H1 (cell line): Measurements from ENCODE around the gene CDKN2AIP. TPM values are rescaled to one million over a fixed set of nuclear protein-coding genes. Genes with fewer than 3 reads are reported as not detected.

Experiments
- CTCF ChIA-PET: fragments of 300-600 bp; sonication (Branson Sonifier 250); formaldehyde crosslinking; loops from one replicate; lab custom pipeline; 2021; ENCODE audit not compliant: partially characterized antibody; lab: Charles Lee
- POLR2A ChIA-PET: fragments of 300-600 bp; sonication (Branson Sonifier 250); formaldehyde crosslinking; loops from one replicate; lab custom pipeline; 2021; ENCODE audit warnings: inconsistent platforms; ENCODE audit not compliant: partially characterized antibody; lab: Charles Lee
- DNase-seq, 2 experiments: peaks; one replicate each; pipeline versions ENCODE4 v3.0.0 to v3.0.0-alpha.2; 2010 to 2022; ENCODE audit warnings: low spot score in 2 of 2, low read depth in 1 of 2, mixed read lengths in 1 of 2
- FAIRE-seq: peaks from 2 replicates; lab custom pipeline; 2011; peaks lifted over from hg19 to GRCh38; lab: Jason Lieb, UNC
- H2AFZ ChIP-seq: 2 replicates; pipeline ENCODE4 v1.8.1; 2012; ENCODE audit warnings: low read length, inconsistent platforms
- H2AK5ac ChIP-seq: 2 replicates; pipeline ENCODE4 v1.6.1; 2013; ENCODE audit warnings: low read depth, low read length
- H2BK120ac ChIP-seq: replicated peaks from 2 replicates; pipeline ENCODE3; 2013; ENCODE audit warnings: low read depth, low read length, inconsistent platforms
- H2BK12ac ChIP-seq: 2 replicates; pipeline ENCODE4 v1.6.1; 2013; ENCODE audit warnings: low read depth, low read length
- H2BK15ac ChIP-seq: 2 replicates; pipeline ENCODE4 v1.6.1; 2013; ENCODE audit warnings: low read length
- H2BK20ac ChIP-seq: 2 replicates; pipeline ENCODE4 v1.6.1; 2013; ENCODE audit warnings: low read length
- H2BK5ac ChIP-seq: 2 replicates; pipeline ENCODE4 v1.6.1; 2013; ENCODE audit warnings: low read depth, low read length
- H3K14ac ChIP-seq: 2 replicates; pipeline ENCODE4 v1.6.1; 2013; ENCODE audit warnings: inconsistent platforms; ENCODE audit not compliant: insufficient read length
- H3K18ac ChIP-seq: 2 replicates; pipeline ENCODE4 v1.6.1; 2013; ENCODE audit warnings: low read length; ENCODE audit errors: extremely low read depth
- H3K23ac ChIP-seq: 2 replicates; pipeline ENCODE4 v1.6.1; 2013; ENCODE audit warnings: inconsistent platforms; ENCODE audit not compliant: insufficient read length
- H3K23me2 ChIP-seq: 2 replicates; pipeline ENCODE4 v1.6.1; 2013; ENCODE audit warnings: low read depth, low read length
- H3K27ac ChIP-seq: 2 replicates; pipeline ENCODE4 v1.6.1; 2011; ENCODE audit warnings: low read depth, low read length, inconsistent platforms
- H3K27me3 ChIP-seq, 4 experiments: replicated peaks in 1 of 4; 1 replicate in 1 of 4; 2 replicates in 3 of 4; pipeline versions ENCODE4 v1.6.1 to v1.8.1; 2011 to 2013; ENCODE audit warnings: low read length in 3 of 4, mild to moderate bottlenecking in 3 of 4, inconsistent platforms in 2 of 4, mixed read lengths in 2 of 4, moderate library complexity in 1 of 4; ENCODE audit not compliant: control insufficient read depth in 3 of 4, insufficient read depth in 3 of 4; ENCODE audit errors: extremely low read depth in 1 of 4
- H3K36me3 ChIP-seq, 4 experiments: 2 replicates each; pipeline versions ENCODE4 v1.6.1 to v1.8.1; 2011 to 2013; ENCODE audit warnings: mild to moderate bottlenecking in 4 of 4, low read length in 3 of 4, moderate library complexity in 2 of 4, control low read depth in 1 of 4, inconsistent platforms in 1 of 4; ENCODE audit not compliant: insufficient read depth in 4 of 4, control insufficient read depth in 2 of 4
- H3K4ac ChIP-seq: replicated peaks from 2 replicates; pipeline ENCODE3; 2013; ENCODE audit warnings: low read length, low read depth, mixed read lengths, inconsistent platforms; ENCODE audit not compliant: insufficient read length
- H3K4me1 ChIP-seq, 4 experiments: replicated peaks in 1 of 4; 1 replicate in 1 of 4; 2 replicates in 3 of 4; pipeline versions ENCODE4 v1.6.1 to v1.8.1; 2011 to 2013; ENCODE audit warnings: low read length in 3 of 4, inconsistent platforms in 2 of 4, mixed read lengths in 1 of 4; ENCODE audit not compliant: insufficient read depth in 4 of 4, control insufficient read depth in 3 of 4
- H3K4me2 ChIP-seq, 2 experiments: 2 replicates each; pipeline versions ENCODE4 v1.6.1 to v1.8.1; 2011 to 2013; ENCODE audit warnings: low read depth in 2 of 2, low read length in 2 of 2, control low read depth in 1 of 2, inconsistent platforms in 1 of 2, mild to moderate bottlenecking in 1 of 2; ENCODE audit not compliant: insufficient read depth in 1 of 2
- H3K4me3 ChIP-seq, 4 experiments: fragments of 200-600, 300-600 bp in 1 of 4; sonication (generic), shearing (Covaris generic), sonication (Bioruptor Twin) in 1 of 4; 2 replicates each; pipeline versions ENCODE4 v1.5.1 to v1.8.1; 2011 to 2016; ENCODE audit warnings: low read length in 4 of 4, low read depth in 3 of 4, control low read depth in 2 of 4, inconsistent platforms in 2 of 4, mild to moderate bottlenecking in 2 of 4, mixed read lengths in 1 of 4, moderate library complexity in 1 of 4; ENCODE audit not compliant: insufficient read depth in 2 of 4; ENCODE audit errors: extremely low read depth in 1 of 4
- H3K56ac ChIP-seq: replicated peaks from 2 replicates; pipeline ENCODE3; 2013; ENCODE audit warnings: low read depth, mild to moderate bottlenecking, mixed read lengths, low read length, inconsistent platforms; ENCODE audit not compliant: insufficient read length
- H3K79me1 ChIP-seq: 2 replicates; pipeline ENCODE4 v1.6.1; 2013; ENCODE audit warnings: low read depth, low read length, control low read depth
- H3K79me2 ChIP-seq, 2 experiments: 2 replicates each; pipeline versions ENCODE4 v1.6.1 to v1.8.1; 2012 to 2013; ENCODE audit warnings: low read length in 2 of 2, mild to moderate bottlenecking in 2 of 2, inconsistent platforms in 1 of 2; ENCODE audit not compliant: insufficient read depth in 2 of 2, control insufficient read depth in 1 of 2
- H3K9ac ChIP-seq, 4 experiments: replicated peaks in 1 of 4; 1 replicate in 1 of 4; 2 replicates in 3 of 4; pipeline versions ENCODE4 v1.6.1 to v1.8.1; 2011 to 2013; ENCODE audit warnings: low read depth in 3 of 4, low read length in 3 of 4, control low read depth in 2 of 4, mild to moderate bottlenecking in 2 of 4, moderate library complexity in 2 of 4, inconsistent platforms in 1 of 4; ENCODE audit errors: extremely low read depth in 1 of 4
- H3K9me3 ChIP-seq, 2 experiments: 2 replicates each; pipeline versions ENCODE4 v1.6.1 to v1.8.1; 2012 to 2013; ENCODE audit warnings: mild to moderate bottlenecking in 2 of 2, moderate library complexity in 2 of 2, control low read depth in 1 of 2, inconsistent platforms in 1 of 2, low read depth in 1 of 2, low read length in 1 of 2, mixed read lengths in 1 of 2; ENCODE audit not compliant: insufficient read depth in 2 of 2
- H4K20me1 ChIP-seq, 2 experiments: replicated peaks in 1 of 2; 2 replicates each; pipeline versions ENCODE3 to v1.8.1; 2011 to 2013; ENCODE audit warnings: inconsistent platforms in 2 of 2, low read length in 2 of 2, mild to moderate bottlenecking in 1 of 2; ENCODE audit not compliant: insufficient read depth in 2 of 2, control insufficient read depth in 1 of 2
- H4K5ac ChIP-seq: 2 replicates; pipeline ENCODE4 v1.6.1; 2013; ENCODE audit warnings: low read length, low read depth, mixed read lengths, inconsistent platforms; ENCODE audit not compliant: insufficient read length
- H4K8ac ChIP-seq: 2 replicates; pipeline ENCODE4 v1.8.0; 2013; ENCODE audit warnings: mild to moderate bottlenecking, moderate library complexity, low read length, inconsistent platforms; ENCODE audit not compliant: insufficient read depth; ENCODE audit errors: extremely low read depth
- H4K91ac ChIP-seq: replicated peaks from 2 replicates; pipeline ENCODE3; 2013; ENCODE audit warnings: low read length, mixed read lengths, inconsistent platforms; ENCODE audit not compliant: insufficient read length
- CHD1 ChIP-seq: IDR thresholded peaks from 2 replicates; pipeline ENCODE4 v1.6.1; 2012; ENCODE audit warnings: low read depth, low read length, improper control_type of control experiment
- EGR1 ChIP-seq: IDR thresholded peaks from 2 replicates; pipeline ENCODE4 v1.6.1; 2011; ENCODE audit warnings: low read depth, low read length, borderline replicate concordance
- KDM5A ChIP-seq: fragments of 200-600 bp; IDR thresholded peaks from 2 replicates; pipeline ENCODE4 v1.7.1; 2012; ENCODE audit warnings: mild to moderate bottlenecking, low read length, inconsistent platforms, mixed read lengths
- POLR2A ChIP-seq, 2 experiments: IDR thresholded peaks; 1 replicate in 1 of 2; 2 replicates in 1 of 2; pipeline ENCODE4 v1.6.1; 2011; ENCODE audit warnings: low read depth in 2 of 2, low read length in 2 of 2, mild to moderate bottlenecking in 2 of 2; ENCODE audit errors: control extremely low read depth in 1 of 2
- SIN3A ChIP-seq, 2 experiments: IDR thresholded peaks in 1 of 2; conservative IDR thresholded peaks in 1 of 2; 2 replicates each; pipeline ENCODE4 v1.6.1; 2011 to 2012; ENCODE audit warnings: low read length in 2 of 2, improper control_type of control experiment in 1 of 2, low read depth in 1 of 2, mild to moderate bottlenecking in 1 of 2
- SP4 ChIP-seq: IDR thresholded peaks from 2 replicates; pipeline ENCODE4 v1.6.1; 2012; ENCODE audit warnings: low read length, inconsistent platforms
- WGBS, 2 experiments: shearing (Covaris generic) in 1 of 2; methylation state at CpG; one replicate each; pipeline versions ENCODE4 v1.1.6 to v1.1.7; 2013 to 2015; ENCODE audit warnings: low lambda C conversion rate in 2 of 2, mixed read lengths in 2 of 2, inconsistent platforms in 1 of 2, low coverage in 1 of 2, missing lambda C conversion rate in 1 of 2; ENCODE audit not compliant: insufficient replicate concordance in 2 of 2, insufficient coverage in 1 of 2, insufficient read length in 1 of 2; ENCODE audit errors: extremely low coverage in 1 of 2, missing lambda C conversion rate in 1 of 2; 5-methylcytosine and 5-hydroxymethylcytosine counted together
- polyA plus RNA-seq, 7 experiments: library from polyadenylated mRNA; depleted of rRNA in 3 of 7; stranded (reverse) in 5 of 7; unstranded in 2 of 7; fragments of >200 nt in 5 of 7; fragments of 200-250 nt in 2 of 7; gene quantifications; 1 replicate in 5 of 7; 2 replicates in 1 of 7; 4 replicates in 1 of 7; pipeline versions ENCODE4 v1.2.1 to v1.2.3, GENCODE V29; 2011 to 2013; ENCODE audit warnings: missing spikeins in 2 of 7, mixed read lengths in 2 of 7
- total RNA-seq: library from RNA; stranded (reverse); fragmentation: NEBNext Ultra II Directional; extraction: Animal tissue kit (Norgen Biotek cat#: 25700); gene quantifications from 2 replicates; pipeline ENCODE4 v1.2.1, GENCODE V29; 2021

The CDKN2AIP gene
- total and polyA plus RNA-seq, 2 of the 8 experiments (the other 6 are each of a cell fraction or from before 2014, with no cell fraction given) = 6.0 to 14.0 TPM

DNA sequence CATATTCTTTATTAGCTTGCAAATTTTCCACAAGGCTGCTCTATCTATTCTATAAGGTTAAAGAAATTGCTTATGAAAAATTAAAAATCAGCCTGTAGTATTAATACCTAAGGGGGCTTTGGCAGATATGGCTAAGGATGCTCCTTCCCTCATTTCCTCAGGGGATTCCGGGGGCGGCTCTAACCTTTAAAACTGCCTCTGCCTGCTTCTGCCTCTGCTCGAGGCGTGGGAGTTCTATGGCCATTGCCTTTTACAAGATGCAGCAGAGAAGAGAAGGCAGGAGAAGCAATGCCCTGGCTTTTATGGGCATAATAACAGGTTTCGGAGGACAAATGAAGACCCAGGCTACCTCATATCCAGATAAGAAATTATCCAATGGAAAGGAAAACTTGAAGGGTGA is 8.6 kb upstream of the CDKN2AIP start:
- DNase-seq (no peak), FAIRE-seq (no peak)
- no peak overlapping the region for H3K14ac ChIP-seq
- no peak overlapping the region for H2AFZ ChIP-seq
- H3K36me3 ChIP-seq = no peaks in the 10 kb centered on the region
- CTCF ChIA-PET = interaction anchor here (0.6 kb wide), 1 partner anchor 38 kb away, joined by 3 read pairs; no protein-coding TSS in a partner anchor
- no peak overlapping the region for H2BK5ac ChIP-seq
- peaks cover 0 to 6% (median 4%) of the 10 kb centered on the region in 4 experiments; a peak in 6 of 7 replicates for H3K4me1 ChIP-seq
- no peak overlapping the region for H2BK120ac ChIP-seq
- TF ChIP-seq SIN3A (conservative IDR thresholded peaks at IDR 0.05 in 1 of 2, IDR thresholded peaks at IDR 0.05 in 1 of 2; ENCODE audit: low read depth in 1 of 2, low read length in 2 of 2) (no peak), SP4 (no peak), POLR2A (IDR thresholded peaks at IDR 0.05; ENCODE audit: control extremely low read depth in 1 of 2, low read depth in 2 of 2, low read length in 2 of 2) (no peak), EGR1 (no peak), CHD1 (no peak), KDM5A (no peak)
- TF ChIP-seq, all 59 proteins: peak for 0
- POLR2A ChIA-PET = no interaction called here
- Histone ChIP-seq H3K9ac (no peak overlapping the region), H2BK20ac (no peak overlapping the region), H4K91ac (no peak overlapping the region), H2BK12ac (no peak overlapping the region), H3K27ac (no peak overlapping the region), H3K4ac (no peak overlapping the region), H2BK15ac (no peak overlapping the region), H4K5ac (no peak overlapping the region), H3K23me2 (no peaks in the 10 kb centered on the region), H3K56ac (no peak overlapping the region), H3K18ac (no peak overlapping the region), H3K79me1 (no peaks in the 10 kb centered on the region), H2AK5ac (no peak overlapping the region), H3K4me3 (no peak overlapping the region), H4K8ac (no peak overlapping the region), H3K23ac (no peak overlapping the region), H3K4me2 (no peak overlapping the region), H3K27me3 (no peaks in the 10 kb centered on the region), H3K9me3 (peaks cover 0 to 3% of the 10 kb centered on the region in 2 experiments; a peak in 2 of 4 replicates), H3K79me2 (no peaks in the 10 kb centered on the region), H4K20me1 (no peaks in the 10 kb centered on the region)
- 75% methylated on average over 5 of the region's 5 CpGs; no CpG with 5 or more reads in 1 of the 2 experiments for WGBS, 2 experiments
